Measurements from ENCODE around the gene UROC1. TPM values are rescaled to one million over a fixed set of nuclear protein-coding genes. Genes with fewer than 3 reads are reported as not detected.

UROC1 gene
- total RNA-seq, 2 experiments from 2014 or later, result 0.09 TPM; not detected in 1

GRCh38 chr3:126546549-126547239, 29.1 kb upstream of the UROC1 start:
- no peak for DNase-seq (ENCODE audit: low spot score)
- POLR2A ChIA-PET, result interaction anchor here (0.5 kb wide), 1 partner anchor 1266 kb away, joined by 3 read pairs; no protein-coding TSS in a partner anchor
- no peak for TF ChIP-seq CTCF (conservative IDR thresholded peaks at IDR 0.05; ENCODE audit: low read length)
- TF ChIP-seq EZH2phosphoT487 (IDR thresholded peaks at IDR 0.05; ENCODE audit: borderline replicate concordance, low read depth, low read length), result no peak
- Histone ChIP-seq H3K4me1 (ENCODE audit: insufficient read depth, low read length, poor library complexity, severe bottlenecking) (no peaks in the 10 kb centered on the region), H4K20me1 (ENCODE audit: insufficient read depth, low read length) (no peaks in the 10 kb centered on the region), H3K9me3 (ENCODE audit: low read length) (no peaks in the 10 kb centered on the region), H3K36me3 (ENCODE audit: insufficient read depth, low read length) (no peaks in the 10 kb centered on the region), H3K4me2 (ENCODE audit: low read length) (no peak overlapping the region), H3K27ac (ENCODE audit: low read depth, low read length, poor library complexity, severe bottlenecking) (no peak overlapping the region), H3K4me3 (ENCODE audit: low read depth, low read length, poor library complexity, severe bottlenecking) (no peak overlapping the region), H2AFZ (ENCODE audit: low read length) (no peak overlapping the region), H3K79me2 (ENCODE audit: insufficient read depth, low read depth, low read length) (no peaks in the 10 kb centered on the region), H3K9me2 (ENCODE audit: insufficient read depth, low read length) (no peaks in the 10 kb centered on the region)
- BruUV-seq (replicated peaks), result no TSS peak
- CTCF ChIA-PET (ENCODE audit: unreplicated experiment), result no interaction called here
- intact Hi-C loops (cut with micrococcal nuclease; ENCODE audit: unreplicated experiment), result no loop called here

- Histone ChIP-seq H2AFZ (ENCODE audit: low read length) (no peak overlapping the region), H3K27ac (ENCODE audit: low read depth, low read length, poor library complexity, severe bottlenecking) (no peak overlapping the region), H3K4me2 (ENCODE audit: low read length) (no peak overlapping the region), H3K9me3 (ENCODE audit: low read length) (no peaks in the 10 kb centered on the region), H3K79me2 (ENCODE audit: insufficient read depth, low read depth, low read length) (no peaks in the 10 kb centered on the region), H3K4me1 (ENCODE audit: insufficient read depth, low read length, poor library complexity, severe bottlenecking) (no peaks in the 10 kb centered on the region), H3K36me3 (ENCODE audit: insufficient read depth, low read length) (no peaks in the 10 kb centered on the region), H3K9me2 (ENCODE audit: insufficient read depth, low read length) (no peaks in the 10 kb centered on the region), H4K20me1 (ENCODE audit: insufficient read depth, low read length) (no peaks in the 10 kb centered on the region), H3K4me3 (ENCODE audit: low read depth, low read length, poor library complexity, severe bottlenecking) (no peak overlapping the region)
- intact Hi-C loops (cut with micrococcal nuclease; ENCODE audit: unreplicated experiment), result no loop called here
- no peak for DNase-seq (ENCODE audit: low spot score)
- no peak for TF ChIP-seq EZH2phosphoT487 (IDR thresholded peaks at IDR 0.05; ENCODE audit: borderline replicate concordance, low read depth, low read length)
- no peak for TF ChIP-seq CTCF (conservative IDR thresholded peaks at IDR 0.05; ENCODE audit: low read length)
- BruUV-seq (replicated peaks), result no TSS peak
- POLR2A ChIA-PET, result no interaction called here
- CTCF ChIA-PET (ENCODE audit: unreplicated experiment), result no interaction called here
Measured at GRCh38 chr3:126546013-126546412, 28.4 kb upstream of the UROC1 start.

- DNase-seq (ENCODE audit: low spot score), result no peak
- H3K9me2 ChIP-seq (ENCODE audit: insufficient read depth, low read length), result no peaks in the 10 kb centered on the region
- intact Hi-C loops (cut with micrococcal nuclease; ENCODE audit: unreplicated experiment), result no loop called here
- H2AFZ ChIP-seq (ENCODE audit: low read length), result no peak overlapping the region
- ChIA-PET POLR2A (no interaction called here), CTCF (ENCODE audit: unreplicated experiment) (no interaction called here)
- no peaks in the 10 kb centered on the region for H3K79me2 ChIP-seq (ENCODE audit: insufficient read depth, low read depth, low read length)
- no peak overlapping the region for H3K27ac ChIP-seq (ENCODE audit: low read depth, low read length, poor library complexity, severe bottlenecking)
- H3K9me3 ChIP-seq (ENCODE audit: low read length), result no peaks in the 10 kb centered on the region
- no peaks in the 10 kb centered on the region for H3K36me3 ChIP-seq (ENCODE audit: insufficient read depth, low read length)
- H3K4me1 ChIP-seq (ENCODE audit: insufficient read depth, low read length, poor library complexity, severe bottlenecking), result no peaks in the 10 kb centered on the region
- no peak overlapping the region for H3K4me2 ChIP-seq (ENCODE audit: low read length)
- TF ChIP-seq EZH2phosphoT487 (IDR thresholded peaks at IDR 0.05; ENCODE audit: borderline replicate concordance, low read depth, low read length) (no peak), CTCF (conservative IDR thresholded peaks at IDR 0.05; ENCODE audit: low read length) (no peak)
- H3K4me3 ChIP-seq (ENCODE audit: low read depth, low read length, poor library complexity, severe bottlenecking), result no peak overlapping the region
- BruUV-seq (replicated peaks), result no TSS peak
- no peaks in the 10 kb centered on the region for H4K20me1 ChIP-seq (ENCODE audit: insufficient read depth, low read length)
Measured at GRCh38 chr3:126545544-126545943, 28.0 kb upstream of the UROC1 start.

Data from OCI-LY7 (cell line).